ENCODE data around the gene CDC42BPA.
"Not testable (repeated sequence)": the region's sequence is repeated elsewhere in the genome, so short reads cannot be mapped to it uniquely, and the experiment has no call there.

Gene CDC42BPA

GRCh38 chr1:227042292-227042691, 276.0 kb downstream of the CDC42BPA start:
- no peak for DNase-seq

GRCh38 chr1:227038401-227038800, 279.9 kb downstream of the CDC42BPA start:
- no peak for DNase-seq

- no peak for DNase-seq
Observed at GRCh38 chr1:227037121-227037520, 281.2 kb downstream of the CDC42BPA start.

GRCh38 chr1:227035316-227035715, 283.0 kb downstream of the CDC42BPA start:
- no peak for DNase-seq

- no peak for DNase-seq
Observed at GRCh38 chr1:227033880-227034279, 284.4 kb downstream of the CDC42BPA start.

GRCh38 chr1:227032396-227032795, 285.9 kb downstream of the CDC42BPA start:
- DNase-seq = no peak

GRCh38 chr1:227016990-227017389, 301.3 kb downstream of the CDC42BPA start:
- no peak for DNase-seq

- no peak for DNase-seq
Observed at GRCh38 chr1:227010645-227011044, 307.6 kb downstream of the CDC42BPA start.

GRCh38 chr1:227009937-227010336, 308.4 kb downstream of the CDC42BPA start:
- no peak for DNase-seq

- no peak for DNase-seq
Observed at GRCh38 chr1:227006226-227006796, 312.0 kb downstream of the CDC42BPA start.

- DNase-seq = no peak
Observed at GRCh38 chr1:227004796-227005195, 313.5 kb downstream of the CDC42BPA start.

GRCh38 chr1:227003165-227003564, 315.1 kb downstream of the CDC42BPA start:
- no peak for DNase-seq

- DNase-seq = no peak
Observed at GRCh38 chr1:227002531-227003049, 315.7 kb downstream of the CDC42BPA start.

GRCh38 chr1:226999579-226999978, 318.7 kb downstream of the CDC42BPA start:
- not testable (repeated sequence) for DNase-seq

- DNase-seq = no peak
Observed at GRCh38 chr1:226995365-226996332, 322.6 kb downstream of the CDC42BPA start.

GRCh38 chr1:226994586-226995364, 323.5 kb downstream of the CDC42BPA start:
- no peak for DNase-seq

GRCh38 chr1:226993814-226994585, 324.3 kb downstream of the CDC42BPA start:
- no peak for DNase-seq

- no peak for DNase-seq
Observed at GRCh38 chr1:226991920-226992319, 326.4 kb downstream of the CDC42BPA start.

- DNase-seq = no peak
Observed at GRCh38 chr1:226990133-226990716, 328.1 kb downstream of the CDC42BPA start.

GRCh38 chr1:226989085-226989920, 329.0 kb downstream of the CDC42BPA start:
- DNase-seq = no peak

GRCh38 chr1:226988334-226988666, 330.0 kb downstream of the CDC42BPA start:
- no peak for DNase-seq
